ENCODE measurements around the gene RAB40C. TPM values are rescaled to one million over a fixed set of nuclear protein-coding genes. Genes with fewer than 3 reads are reported as not detected.
A peak's percentile ranks its signal among the peaks of the same experiment; 100 is the strongest.

The RAB40C gene
- total RNA-seq, 1 experiment from 2014 or later, result 15.2 TPM

DNA sequence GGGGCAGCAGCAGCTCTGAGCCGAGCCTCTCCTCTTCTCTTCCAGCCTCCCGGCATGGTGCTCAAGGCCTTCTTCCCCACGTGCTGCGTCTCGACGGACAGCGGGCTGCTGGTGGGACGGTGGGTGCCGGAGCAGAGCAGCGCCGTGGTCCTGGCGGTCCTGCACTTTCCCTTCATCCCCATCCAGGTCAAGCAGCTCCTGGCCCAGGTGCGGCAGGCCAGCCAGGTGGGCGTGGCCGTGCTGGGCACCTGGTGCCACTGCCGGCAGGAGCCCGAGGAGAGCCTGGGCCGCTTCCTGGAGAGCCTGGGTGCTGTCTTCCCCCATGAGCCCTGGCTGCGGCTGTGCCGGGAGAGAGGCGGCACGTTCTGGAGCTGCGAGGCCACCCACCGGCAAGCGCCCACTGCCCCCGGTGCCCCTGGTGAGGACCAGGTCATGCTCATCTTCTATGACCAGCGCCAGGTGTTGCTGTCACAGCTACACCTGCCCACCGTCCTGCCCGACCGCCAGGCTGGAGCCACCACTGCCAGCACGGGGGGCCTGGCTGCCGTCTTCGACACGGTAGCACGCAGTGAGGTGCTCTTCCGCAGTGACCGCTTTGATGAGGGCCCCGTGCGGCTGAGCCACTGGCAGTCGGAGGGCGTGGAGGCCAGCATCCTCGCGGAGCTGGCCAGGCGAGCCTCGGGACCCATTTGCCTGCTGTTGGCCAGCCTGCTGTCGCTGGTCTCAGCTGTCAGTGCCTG, 15.7 kb upstream of the RAB40C start:
- no peak for DNase-seq (ENCODE audit: low read depth)

DNA sequence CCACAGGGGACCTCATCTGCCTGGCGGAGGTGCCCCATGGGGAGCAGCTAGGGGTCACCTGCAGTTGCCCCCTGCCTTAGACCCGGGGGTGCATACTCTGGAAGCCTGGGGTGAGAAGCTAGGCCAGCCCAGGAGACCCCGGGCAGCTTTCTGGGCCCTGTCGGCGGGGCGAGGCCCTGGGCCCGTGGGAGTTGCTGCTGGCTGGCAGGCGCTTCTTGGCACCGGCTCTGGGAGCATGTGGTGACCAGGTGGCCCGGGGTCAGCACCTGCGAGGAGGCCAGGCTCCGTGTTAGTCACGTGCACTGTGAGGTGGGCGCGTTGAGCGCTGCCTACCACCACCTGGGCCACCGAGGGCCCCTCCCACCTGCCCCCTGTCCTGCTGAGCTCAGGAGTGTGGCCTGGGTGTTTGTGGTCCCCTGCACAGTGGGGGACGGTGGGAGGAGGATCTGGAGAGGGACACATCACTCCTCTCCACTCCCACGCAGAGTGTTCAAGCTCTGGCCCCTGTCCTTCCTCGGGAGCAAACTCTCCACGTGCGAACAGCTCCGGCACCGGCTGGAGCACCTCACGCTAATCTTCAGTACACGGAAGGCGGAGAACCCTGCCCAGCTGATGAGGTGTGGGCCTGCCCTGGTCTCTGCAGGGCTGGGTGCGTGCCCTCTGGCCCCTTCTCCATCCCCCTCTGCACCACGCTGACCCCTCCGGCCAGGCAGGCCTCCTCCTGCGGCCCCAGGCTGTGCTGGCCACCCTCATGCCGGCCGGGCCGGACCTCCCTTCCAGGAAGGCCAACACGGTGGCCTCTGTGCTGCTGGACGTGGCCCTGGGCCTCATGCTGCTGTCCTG, 14.3 kb upstream of the RAB40C start:
- no peak for DNase-seq (ENCODE audit: low read depth)

DNA sequence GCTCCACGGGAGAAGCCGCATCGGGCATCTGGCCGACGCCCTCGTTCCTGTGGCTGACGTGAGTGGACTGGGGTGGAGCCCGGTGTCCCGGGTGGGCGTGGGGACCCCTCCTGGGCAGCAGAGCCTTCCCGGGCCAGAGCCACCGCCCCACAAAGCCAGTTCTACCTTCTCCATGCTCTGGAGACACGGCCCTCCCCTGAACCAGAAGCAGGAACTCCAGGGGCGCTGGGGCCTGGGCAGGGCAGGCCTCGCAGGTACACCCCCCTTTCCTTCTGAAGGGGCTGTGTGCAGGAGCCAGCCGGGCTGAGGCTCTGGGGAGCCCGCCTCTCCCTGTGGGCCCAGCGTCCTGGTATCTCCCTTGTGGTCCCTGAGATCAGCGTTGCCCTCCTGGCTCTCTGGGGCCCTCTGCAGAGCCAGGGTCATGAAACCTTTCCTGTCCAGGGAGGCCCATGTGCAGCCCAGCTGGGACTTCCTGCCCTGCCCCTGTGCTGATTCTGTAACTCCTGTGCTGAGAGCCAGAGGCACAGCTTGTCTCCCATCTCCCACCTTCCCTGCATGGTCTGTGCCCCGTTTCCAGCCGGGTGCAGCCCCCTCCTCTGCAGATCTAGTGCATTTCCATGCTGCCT, 13.6 kb upstream of the RAB40C start:
- no peak for DNase-seq (ENCODE audit: low read depth)

DNA sequence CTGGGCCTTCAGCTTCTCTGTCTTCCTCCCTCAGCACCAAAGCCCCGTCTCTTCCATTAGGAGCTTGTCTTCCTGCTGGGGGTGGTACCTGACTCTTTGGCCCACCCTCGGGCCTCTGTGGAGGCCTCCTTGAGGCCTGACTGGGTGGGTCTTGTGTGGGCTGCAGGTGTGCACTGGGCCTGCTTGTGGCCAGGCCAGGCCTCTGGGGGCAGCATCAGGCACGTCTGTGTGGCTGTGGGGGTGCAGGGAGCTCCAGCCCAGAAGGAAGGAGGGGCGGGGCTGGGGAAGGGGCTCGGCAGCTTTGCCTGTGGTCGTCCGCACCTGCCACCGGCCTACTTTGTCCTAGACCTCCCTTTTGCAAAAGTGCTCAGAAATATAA, 13.1 kb upstream of the RAB40C start:
- no peak for DNase-seq (ENCODE audit: low read depth)

DNA sequence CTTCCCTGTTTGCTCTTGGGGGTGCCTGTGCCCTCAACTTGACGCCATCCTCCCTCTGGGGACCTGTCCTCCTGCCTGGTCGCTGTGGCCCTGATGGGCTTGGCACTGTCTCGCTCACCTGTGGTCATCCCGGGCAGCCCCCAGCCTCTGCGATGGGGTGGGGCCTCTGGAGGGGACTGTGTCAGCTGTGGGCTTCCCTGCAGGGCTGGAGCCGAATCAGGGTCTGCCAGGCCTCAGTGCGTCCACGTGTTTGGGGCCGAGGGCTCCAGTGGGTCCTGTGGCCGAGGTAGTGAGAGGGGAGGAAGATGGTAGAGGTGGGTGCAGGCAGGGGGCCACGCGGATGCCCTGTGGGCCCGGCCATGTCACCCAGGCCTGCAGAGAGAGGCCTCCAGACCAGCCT, 12.1 kb upstream of the RAB40C start:
- no peak for DNase-seq (ENCODE audit: low read depth)

DNA sequence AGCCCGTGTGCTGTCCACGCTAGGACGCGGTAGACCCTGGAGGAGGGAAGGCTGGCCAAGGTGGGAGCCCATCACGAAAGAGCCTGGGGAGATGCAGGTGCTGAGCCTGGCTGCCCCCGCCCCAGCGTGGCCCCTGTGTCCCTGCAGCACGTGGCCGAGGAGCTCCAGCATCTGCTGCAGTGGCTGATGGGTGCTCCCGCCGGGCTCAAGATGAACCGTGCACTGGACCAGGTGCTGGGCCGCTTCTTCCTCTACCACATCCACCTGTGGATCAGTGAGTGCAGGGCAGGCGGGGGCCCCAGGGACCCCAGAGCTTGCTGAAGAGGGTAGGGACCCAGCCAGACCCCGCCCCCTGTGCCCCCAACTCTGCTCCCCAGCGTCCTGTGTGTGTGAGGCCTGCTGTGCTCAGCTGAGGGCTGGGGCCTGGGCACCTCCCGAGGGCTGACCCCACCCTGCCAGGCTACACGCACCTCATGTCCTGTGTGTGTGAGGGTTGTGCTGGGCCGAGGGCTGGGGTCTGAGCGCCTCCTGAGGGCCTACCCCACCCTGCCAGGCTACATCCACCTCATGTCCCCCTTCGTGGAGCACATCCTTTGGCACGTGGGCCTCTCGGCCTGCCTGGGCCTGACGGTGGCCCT, 11.5 kb upstream of the RAB40C start:
- DNase-seq (ENCODE audit: low read depth), result no peak

DNA sequence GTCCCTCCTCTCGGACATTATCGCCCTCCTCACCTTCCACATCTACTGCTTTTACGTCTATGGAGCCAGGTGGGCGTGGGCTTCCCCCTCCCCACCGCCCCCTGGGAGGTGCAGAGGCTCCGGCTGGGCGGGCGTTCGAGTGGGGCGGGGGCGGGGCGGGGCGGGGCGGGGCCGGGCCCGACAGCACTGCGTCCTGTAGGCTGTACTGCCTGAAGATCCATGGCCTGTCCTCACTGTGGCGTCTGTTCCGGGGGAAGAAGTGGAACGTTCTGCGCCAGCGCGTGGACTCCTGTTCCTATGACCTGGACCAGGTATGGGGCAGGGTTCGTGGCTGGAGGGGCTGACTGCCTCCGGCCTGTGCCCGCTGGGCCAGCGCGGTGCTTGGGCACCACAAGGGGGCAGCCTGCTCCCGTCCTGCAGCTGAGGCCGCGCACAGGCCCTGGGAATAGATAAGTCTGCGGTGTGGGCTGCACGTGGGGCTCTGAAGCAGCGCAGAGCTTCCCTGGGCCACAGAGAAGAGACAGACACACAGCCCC, 10.9 kb upstream of the RAB40C start:
- DNase-seq (ENCODE audit: low read depth), result no peak

DNA sequence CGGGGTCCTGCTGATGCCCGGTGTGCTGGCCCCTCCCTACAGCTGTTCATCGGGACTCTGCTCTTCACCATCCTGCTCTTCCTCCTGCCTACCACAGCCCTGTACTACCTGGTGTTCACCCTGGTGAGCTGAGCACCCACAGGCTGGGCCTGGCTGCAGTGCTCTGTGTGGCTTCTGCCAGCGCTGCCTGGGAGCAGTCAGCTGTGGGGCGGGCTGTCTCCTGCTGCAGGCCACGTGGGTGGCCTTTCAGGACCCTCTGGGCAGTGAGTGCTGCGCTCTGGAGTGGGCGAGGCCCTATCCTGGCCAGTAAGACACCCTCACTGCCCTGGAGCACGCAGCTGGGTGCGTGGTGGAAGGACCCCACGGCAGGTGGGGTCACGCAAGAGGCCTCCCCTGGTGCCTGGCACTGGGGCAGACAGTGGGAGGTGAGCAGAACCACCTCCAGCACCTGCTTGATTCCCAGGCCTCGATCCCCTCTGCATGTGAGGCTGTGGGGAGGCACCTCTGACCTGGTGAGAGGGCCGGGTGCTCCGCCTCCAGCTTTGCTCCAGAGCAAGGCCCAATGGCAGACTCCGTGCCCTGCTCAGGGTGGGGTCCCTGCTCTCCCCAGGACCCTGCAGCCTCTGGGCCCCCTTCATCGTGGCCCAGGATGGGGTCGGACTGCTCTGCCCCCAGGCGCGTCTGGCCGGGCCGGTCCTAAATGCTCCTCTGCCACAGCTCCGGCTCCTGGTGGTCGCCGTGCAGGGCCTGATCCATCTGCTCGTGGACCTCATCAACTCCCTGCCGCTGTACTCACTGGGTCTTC, 9.5 kb upstream of the RAB40C start:
- no peak for DNase-seq (ENCODE audit: low read depth)

DNA sequence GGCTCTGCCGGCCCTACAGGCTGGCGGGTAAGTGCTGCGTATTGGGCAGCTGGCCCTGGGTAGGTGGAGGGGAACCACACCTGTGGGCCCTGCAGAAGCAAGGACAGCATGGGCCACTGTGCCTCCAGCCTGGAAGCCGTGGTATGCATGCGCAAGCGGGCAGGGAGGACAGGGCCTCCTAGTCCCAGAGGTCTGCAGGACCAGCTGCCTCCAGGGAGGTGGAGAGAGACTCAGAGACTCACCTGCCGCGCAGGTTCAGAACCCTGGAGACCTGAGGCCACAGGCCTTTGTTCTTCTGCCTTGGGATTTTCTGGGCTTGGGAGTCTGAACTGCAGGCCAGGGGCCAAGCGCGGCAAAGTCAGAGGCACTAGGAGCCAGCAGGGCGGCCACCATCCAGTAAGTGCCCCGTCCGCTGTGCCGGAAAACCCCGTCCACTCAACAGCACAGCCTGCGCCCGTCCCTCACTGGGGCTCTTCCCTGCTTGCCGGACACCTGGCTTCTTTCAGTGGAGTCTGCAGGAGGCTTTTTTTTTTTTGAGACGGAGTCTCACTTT, 8.8 kb upstream of the RAB40C start:
- DNase-seq (ENCODE audit: low read depth), result no peak

DNA sequence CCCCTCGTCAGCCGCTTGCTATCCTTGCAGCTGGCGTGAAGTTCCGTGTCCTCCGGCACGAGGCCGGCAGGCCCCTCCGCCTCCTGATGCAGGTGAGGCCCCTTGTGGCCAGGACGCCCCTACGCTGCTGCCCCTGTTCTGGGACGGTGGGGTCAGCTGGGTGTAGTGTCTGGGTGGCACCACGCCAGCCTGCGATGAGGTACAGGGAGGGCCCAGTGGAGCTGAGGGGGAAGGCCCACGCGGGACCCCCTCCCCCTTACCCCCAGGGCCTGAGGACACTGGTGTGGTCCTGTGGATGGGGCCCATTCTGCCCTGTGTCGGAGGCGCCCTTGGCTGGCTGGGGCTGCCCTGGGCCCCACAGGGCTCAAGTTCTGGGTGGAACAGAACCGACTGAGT, 7.7 kb upstream of the RAB40C start:
- no peak for DNase-seq (ENCODE audit: low read depth)

DNA sequence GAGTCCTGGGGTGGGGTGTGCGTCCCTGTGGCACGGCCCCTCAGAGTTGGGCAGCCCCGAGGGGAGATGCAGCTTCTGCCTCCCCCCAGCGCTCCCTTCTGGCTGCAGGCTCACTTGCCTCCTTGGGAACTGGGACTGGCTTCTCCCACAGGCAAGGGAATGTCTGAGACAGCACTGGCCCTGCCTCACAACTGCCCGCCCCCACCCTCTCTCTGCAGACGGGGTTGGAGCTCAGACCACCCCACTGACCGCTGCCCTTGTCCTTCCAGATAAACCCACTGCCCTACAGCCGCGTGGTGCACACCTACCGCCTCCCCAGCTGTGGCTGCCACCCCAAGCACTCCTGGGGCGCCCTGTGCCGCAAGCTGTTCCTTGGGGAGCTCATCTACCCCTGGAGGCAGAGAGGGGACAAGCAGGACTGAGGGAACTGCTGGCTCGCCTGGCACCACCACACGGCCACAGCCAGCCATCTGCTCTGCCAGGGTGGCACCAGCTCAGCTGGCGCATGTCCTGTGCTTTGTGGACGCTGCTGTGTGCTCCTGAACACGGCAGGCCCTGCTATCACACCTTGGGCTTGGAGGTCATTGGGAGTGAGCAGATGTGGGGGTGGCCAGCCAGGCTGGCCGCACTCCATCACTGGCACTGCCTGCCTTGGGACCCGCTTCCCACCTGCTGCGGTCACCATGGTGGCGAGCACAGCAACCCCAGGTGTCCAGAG, 7.1 kb upstream of the RAB40C start:
- DNase-seq (ENCODE audit: low read depth), result peak; percentile 36

DNA sequence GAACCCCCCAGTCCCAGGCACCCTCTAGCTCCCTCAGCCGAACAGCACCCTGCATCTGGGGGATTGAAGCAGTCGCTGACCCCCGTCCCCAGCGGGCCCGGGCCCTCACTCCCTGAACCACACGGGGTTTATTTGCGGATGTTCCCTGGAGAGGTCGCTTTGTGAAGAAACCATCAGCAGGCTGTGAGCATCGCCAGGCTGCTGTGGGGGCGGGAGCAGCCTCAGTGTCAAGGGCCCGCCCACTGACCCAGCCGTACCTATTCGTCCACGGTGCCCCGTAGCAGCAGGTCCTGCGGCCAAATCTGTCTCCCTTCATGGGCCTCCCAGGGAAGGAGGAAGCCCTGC, 6.4 kb upstream of the RAB40C start:
- DNase-seq (ENCODE audit: low read depth), result no peak

DNA sequence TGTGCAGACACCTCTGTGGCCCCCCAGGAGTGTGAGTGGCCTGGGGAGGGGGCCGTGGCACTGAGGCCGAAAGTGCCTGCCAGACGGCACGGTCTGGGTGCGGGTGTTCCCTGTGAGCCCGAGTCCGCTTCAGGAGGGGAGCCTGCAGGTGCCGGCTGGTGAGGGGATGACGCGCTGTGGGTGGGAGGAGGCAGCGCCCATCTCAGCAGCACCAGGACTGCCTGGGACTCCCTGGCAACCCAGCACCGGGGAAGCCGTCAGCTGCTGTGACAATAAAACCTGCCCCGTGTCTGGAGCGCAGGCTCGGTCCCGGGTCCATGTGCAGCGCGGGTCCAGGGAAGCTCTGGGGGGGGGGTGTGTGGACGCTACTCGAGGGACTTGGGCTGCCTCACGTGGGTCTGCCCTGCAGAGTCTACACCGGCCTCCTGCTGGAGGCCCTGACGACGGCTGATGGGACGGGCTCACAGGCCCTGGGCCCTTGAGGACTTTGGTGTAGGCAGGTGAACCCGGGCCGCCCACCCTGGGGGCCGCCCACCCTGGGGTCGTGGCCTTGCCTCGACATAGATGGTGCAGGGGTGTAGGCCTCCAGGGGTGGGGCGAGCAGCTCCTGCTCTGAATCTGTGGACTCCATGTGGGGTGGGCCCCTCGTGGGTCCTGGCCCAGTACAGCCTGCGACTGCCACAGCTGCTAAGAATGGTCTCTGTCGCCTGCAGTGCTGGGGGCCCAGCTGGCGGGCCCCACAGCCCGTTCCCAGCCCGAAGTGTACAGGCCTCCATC, 5.9 kb upstream of the RAB40C start:
- no peak for DNase-seq (ENCODE audit: low read depth)

DNA sequence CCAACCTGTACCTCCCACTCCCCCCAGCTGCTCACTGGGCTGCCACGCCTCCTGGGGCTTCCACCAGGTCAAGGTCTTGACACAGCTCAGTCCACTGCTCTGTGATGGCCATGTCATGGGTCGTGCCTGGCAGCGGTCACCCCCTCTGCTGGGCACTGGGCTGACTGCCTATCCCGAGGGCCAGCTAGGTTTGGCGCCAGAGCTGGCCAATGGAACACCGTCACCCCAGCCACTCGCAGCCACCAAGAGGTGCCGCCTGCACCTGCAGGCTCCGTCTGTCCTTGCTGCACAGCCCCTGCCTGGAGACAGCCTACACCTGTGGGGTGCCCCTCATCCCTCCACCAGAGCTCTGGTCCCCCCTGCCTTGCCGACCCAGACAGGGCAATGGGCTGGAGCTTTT, 4.5 kb upstream of the RAB40C start:
- DNase-seq (ENCODE audit: low read depth), result peak; percentile 42

DNA sequence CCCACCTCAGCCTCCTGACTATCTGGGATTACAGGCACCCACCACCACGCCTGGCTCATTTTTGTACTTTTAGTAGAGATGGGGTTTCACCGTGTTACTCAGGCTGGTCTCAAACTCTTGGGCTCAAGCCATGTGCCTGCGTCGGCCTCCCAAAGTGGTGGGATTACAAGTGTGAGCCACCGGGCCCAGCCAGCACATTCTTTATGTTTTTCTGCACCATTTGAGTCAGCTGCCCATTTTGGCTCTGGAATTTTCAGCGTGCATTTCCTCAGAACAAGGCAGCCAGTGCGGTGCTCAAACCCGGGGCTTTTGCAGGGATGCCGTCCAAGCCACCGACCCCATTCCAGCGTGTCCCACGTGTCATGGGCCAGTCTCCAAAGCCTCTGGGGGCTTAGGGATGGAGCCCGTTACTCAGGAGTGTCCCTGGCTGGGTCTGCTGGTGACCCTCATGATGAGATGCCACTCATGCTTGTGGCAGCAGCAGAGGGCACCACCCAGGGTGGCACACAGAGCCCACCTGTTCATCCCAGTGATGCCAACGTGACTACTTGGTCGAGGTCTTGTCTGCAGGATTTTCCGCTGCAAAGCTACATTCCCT, 3.7 kb upstream of the RAB40C start:
- DNase-seq (ENCODE audit: low read depth), result peak; percentile 39

DNA sequence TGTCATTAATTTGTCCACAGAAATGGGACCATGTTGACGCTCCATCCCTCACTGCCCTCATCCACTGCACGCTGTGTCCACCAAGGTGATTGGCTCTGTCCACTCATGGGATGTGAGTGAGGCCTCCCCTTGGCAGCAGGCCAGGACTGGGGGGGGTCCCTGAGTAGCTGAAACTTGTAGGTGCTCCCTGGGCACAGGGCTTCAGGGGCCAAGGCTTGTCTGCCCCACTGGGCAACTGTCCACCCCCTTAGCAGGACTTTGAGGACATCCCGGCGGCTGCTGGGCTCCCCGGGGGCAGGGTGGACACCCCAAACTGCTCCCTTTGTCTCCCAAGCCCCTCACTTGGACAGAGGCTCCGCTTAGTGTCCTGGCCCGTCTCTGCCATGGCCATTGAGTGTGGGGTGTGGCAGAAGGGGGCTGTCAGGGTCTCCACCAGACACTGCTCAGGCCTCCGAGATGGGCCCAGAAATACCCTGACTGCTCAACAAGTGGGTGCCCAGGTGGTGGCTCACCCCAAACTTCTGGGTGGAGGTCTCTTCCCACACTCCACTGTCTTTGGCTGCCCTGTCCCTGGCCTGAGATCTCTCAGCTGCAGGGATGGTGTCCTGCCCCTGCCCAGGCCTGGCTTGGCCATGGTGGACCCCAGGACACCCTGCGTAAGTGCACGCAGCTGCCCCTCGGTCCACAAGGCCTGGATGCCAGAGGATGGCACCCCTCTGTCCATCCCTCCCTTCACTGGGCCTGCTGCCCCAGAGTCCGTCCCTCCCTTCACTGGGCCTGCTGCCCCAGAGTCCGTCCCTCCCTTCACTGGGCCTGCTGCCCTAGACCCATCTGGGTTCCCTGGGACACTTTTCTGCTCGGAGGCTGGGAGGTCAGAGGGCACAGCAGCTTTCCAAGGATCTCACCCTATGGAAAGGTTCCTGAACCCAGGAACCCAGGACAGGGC, 2.9 kb upstream of the RAB40C start:
- DNase-seq (ENCODE audit: low read depth), result peak; percentile 29

DNA sequence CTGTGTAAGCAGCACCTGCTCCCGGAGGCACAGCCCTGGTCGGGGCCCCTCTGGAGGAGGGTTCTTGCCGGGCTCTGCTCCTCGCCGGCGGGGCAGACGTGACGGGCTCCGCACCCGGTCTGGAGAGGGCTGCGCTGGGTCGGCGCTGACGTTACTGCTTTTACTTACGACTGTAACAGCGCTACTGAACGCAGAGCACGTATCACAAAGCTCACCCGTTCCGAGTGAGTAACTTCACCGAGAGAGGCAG, 1.3 kb upstream of the RAB40C start:
- peak; percentile 66 for DNase-seq (ENCODE audit: low read depth)
